ENCODE results near the gene ACP3. TPM values are rescaled to one million over a fixed set of nuclear protein-coding genes. Genes with fewer than 3 reads are reported as not detected.
"Not testable (repeated sequence)": the region's sequence is repeated elsewhere in the genome, so short reads cannot be mapped to it uniquely, and the experiment has no call there.

The ACP3 gene
- total RNA-seq, 1 donor, result 10.8 TPM

DNA sequence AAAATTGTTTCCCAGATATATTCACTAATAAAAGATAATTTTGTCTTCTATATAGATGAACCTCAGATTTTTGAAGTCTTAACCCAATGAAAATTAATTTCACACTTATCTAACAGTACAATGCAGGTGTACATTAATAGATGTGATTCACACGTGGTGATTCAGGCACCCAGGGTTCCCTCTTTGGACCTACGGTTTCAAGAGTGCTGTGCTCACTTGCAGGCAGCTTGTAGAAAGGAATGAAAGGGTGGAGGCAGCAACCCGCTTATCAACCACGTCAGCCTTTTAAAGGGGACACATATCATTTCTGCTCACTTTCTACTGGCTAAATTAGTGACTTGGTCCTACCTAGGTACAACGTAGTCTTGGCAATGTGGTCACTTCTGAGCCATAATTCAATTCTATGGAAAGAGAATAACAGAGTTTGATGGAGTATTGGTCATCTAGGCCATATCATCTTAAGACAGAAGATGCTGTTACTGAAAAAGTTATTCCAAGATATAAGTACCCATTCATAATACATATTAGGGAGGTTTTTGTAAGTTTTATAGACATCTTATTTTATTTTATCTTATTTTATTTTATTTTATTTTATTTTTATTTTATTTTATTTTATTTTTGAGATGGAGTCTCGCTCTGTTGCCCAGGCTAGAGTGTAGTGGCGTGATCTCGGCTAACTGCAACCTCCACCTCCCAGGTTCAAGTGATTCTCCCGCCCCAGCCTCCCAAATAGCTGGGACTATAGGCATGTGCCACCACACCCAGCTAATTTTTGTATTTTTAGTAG is 37.9 kb downstream of the ACP3 start:
- TF ChIP-seq, protein P1, sequence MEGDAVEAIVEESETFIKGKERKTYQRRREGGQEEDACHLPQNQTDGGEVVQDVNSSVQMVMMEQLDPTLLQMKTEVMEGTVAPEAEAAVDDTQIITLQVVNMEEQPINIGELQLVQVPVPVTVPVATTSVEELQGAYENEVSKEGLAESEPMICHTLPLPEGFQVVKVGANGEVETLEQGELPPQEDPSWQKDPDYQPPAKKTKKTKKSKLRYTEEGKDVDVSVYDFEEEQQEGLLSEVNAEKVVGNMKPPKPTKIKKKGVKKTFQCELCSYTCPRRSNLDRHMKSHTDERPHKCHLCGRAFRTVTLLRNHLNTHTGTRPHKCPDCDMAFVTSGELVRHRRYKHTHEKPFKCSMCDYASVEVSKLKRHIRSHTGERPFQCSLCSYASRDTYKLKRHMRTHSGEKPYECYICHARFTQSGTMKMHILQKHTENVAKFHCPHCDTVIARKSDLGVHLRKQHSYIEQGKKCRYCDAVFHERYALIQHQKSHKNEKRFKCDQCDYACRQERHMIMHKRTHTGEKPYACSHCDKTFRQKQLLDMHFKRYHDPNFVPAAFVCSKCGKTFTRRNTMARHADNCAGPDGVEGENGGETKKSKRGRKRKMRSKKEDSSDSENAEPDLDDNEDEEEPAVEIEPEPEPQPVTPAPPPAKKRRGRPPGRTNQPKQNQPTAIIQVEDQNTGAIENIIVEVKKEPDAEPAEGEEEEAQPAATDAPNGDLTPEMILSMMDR (IDR thresholded peaks at IDR 0.05; ENCODE audit: insufficient read depth, low read depth, low read length), result no peak
- no peak for DNase-seq (ENCODE audit: low read depth)
- no peak overlapping the region for H3K4me3 ChIP-seq (ENCODE audit: low read depth, low read length)

DNA sequence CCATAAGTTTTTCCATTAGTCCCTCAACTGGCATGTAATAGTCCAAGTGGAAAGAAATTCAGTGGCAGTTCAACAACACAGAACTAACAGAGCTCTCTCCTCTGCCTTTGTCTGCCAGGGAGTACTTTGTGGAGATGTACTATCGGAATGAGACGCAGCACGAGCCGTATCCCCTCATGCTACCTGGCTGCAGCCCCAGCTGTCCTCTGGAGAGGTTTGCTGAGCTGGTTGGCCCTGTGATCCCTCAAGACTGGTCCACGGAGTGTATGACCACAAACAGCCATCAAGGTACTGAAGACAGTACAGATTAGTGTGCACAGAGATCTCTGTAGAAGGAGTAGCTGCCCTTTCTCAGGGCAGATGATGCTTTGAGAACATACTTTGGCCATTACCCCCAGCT is 39.4 kb downstream of the ACP3 start:
- no peak for DNase-seq (ENCODE audit: low read depth)
- H3K4me3 ChIP-seq (ENCODE audit: low read depth, low read length), result no peak overlapping the region
- TF ChIP-seq, protein P1 (IDR thresholded peaks at IDR 0.05; ENCODE audit: insufficient read depth, low read depth, low read length), result no peak

DNA sequence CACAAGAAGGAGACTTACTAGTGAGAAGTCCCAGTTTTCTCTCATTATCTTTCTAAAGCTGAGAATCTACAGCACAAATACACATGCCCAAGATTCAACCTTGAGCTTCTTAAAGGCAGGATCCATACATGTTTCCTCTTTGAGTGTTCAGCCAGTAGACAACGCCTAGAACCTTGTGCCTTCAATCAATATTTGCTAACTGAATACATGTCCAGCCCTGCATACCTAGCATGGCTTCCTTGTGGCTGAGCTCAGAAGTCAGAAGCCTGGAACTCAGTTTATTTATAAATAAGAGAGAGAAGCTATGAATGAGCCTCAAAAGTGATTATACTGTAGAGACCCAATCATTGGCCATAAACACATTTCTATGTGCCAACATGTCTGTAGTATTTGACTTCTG is 43.5 kb downstream of the ACP3 start:
- TF ChIP-seq, protein P1 (IDR thresholded peaks at IDR 0.05; ENCODE audit: insufficient read depth, low read depth, low read length), result no peak
- no peak overlapping the region for H3K4me3 ChIP-seq (ENCODE audit: low read depth, low read length)
- no peak for DNase-seq (ENCODE audit: low read depth)

DNA sequence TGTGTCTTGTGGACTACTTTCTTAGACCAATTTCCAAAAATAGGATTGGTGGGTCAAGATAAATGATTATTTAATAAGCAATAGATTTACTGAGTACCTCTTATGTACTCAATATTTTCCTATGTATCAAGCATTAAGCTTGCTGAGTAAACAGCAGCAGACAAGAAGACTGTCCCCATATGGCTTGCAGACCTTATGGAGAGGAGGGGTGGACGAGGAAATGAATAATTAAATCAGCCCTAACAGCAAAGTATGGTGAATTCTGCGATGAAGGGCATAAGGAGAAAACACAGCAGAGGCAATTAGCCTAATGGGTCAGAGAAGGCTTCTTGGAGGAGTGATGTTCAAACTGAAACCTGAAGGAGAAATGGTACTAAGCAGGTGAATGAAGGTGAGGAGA is 45.1 kb downstream of the ACP3 start:
- TF ChIP-seq, protein P1 (IDR thresholded peaks at IDR 0.05; ENCODE audit: insufficient read depth, low read depth, low read length), result no peak
- DNase-seq (ENCODE audit: low read depth), result no peak
- no peak overlapping the region for H3K4me3 ChIP-seq (ENCODE audit: low read depth, low read length)

DNA sequence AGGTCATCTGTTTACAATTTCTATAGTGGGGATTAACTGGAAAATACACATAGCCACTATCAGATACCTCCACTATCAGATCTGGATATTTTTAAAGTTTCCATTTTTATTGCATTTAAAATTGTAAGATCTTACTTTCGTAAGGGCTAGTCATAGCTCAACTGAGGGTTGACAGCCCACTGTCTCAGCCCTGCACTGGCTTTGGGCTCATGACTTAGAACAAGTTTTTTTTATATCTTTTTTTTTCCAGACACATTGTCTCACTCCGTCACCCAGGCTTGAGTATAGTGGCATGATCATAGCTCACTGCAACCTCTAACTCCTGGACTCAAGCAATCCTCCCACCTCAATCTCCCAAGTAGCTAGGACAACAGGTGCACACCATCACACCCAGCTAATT is 51.3 kb downstream of the ACP3 start:
- TF ChIP-seq, protein P1 (IDR thresholded peaks at IDR 0.05; ENCODE audit: insufficient read depth, low read depth, low read length), result no peak
- DNase-seq (ENCODE audit: low read depth), result no peak

DNA sequence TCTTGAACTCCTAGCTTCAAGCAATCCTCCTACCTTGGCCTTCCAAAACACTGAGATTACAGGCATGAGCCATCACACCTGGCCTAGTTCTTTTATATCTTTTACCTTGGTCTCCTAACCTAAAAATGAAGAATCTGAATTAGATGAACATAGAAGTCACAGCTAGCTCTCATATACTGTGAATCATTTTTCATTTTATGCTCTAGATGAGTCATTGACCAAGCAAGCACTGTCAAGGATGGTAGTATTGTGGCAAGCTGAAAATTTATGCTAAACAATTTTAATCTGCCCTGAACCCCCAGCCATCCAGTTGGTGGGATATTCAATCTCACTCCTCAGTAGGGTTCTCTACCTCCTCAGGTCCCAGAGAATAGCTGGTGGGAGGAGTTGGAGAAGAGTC is 51.8 kb downstream of the ACP3 start:
- no peak for DNase-seq (ENCODE audit: low read depth)
- TF ChIP-seq, protein P1 (IDR thresholded peaks at IDR 0.05; ENCODE audit: insufficient read depth, low read depth, low read length), result no peak
- H3K4me3 ChIP-seq (ENCODE audit: low read depth, low read length), result no peak overlapping the region

More for the DNA sequence above, 51.3 kb downstream of the ACP3 start:
- H3K4me3 ChIP-seq (ENCODE audit: low read depth, low read length), result no peak overlapping the region

DNA sequence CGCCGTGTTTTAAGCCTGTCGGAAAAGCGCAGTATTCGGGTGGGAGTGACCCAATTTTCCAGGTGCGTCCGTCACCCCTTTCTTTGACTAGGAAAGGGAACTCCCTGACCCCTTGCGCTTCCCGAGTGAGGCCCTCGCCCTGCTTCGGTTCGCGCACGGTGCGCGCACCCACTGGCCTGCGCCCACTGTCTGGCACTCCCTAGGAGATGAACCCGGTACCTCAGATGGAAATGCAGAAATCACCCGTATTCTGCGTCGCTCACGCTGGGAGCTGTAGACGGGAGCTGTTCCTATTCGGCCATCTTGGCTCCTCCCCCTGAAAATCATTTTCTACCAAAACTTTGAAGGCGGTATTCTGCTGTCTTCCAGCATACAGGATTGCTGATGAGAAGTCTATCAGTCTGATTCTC is 59.7 kb downstream of the ACP3 start:
- H3K4me3 ChIP-seq (ENCODE audit: low read depth, low read length), result peak overlapping the region; percentile 49
- DNase-seq (ENCODE audit: low read depth), result not testable (repeated sequence)

All from fibroblast of villous mesenchyme (primary cell).